Smooth muscle cell (in vitro differentiated cells): Measurements from ENCODE around the gene C3orf20. TPM values are rescaled to one million over a fixed set of nuclear protein-coding genes. Genes with fewer than 3 reads are reported as not detected.

Experiments used
- DNase-seq: peaks from one replicate; lab custom pipeline; 2025; ENCODE audit not compliant: unreplicated experiment; lab: John Stamatoyannopoulos, UW
- H2AFZ ChIP-seq: fragments of 200-600 bp; sonication (generic); 2 replicates; pipeline ENCODE4 v1.6.0; 2016; ENCODE audit warnings: antibody characterized with exemption, low read depth, mild to moderate bottlenecking
- H3F3A ChIP-seq: fragments of 200-600 bp; sonication (generic); 2 replicates; pipeline ENCODE4 v1.6.0; 2017; ENCODE audit warnings: antibody characterized with exemption, low read depth
- H3K27ac ChIP-seq: fragments of 200-600 bp; sonication (generic); 2 replicates; pipeline ENCODE4 v1.5.1; 2016; ENCODE audit warnings: low read depth, mild to moderate bottlenecking
- H3K27me3 ChIP-seq: fragments of 200-600 bp; sonication (generic); 2 replicates; pipeline ENCODE4 v1.6.1; 2016; ENCODE audit warnings: low read depth, mild to moderate bottlenecking
- H3K36me3 ChIP-seq: fragments of 200-600 bp; sonication (generic); 2 replicates; pipeline ENCODE4 v1.5.1; 2016; ENCODE audit warnings: low read depth
- H3K4me1 ChIP-seq: fragments of 200-600 bp; sonication (generic); 2 replicates; pipeline ENCODE4 v1.5.1; 2016; ENCODE audit warnings: low read depth
- H3K4me2 ChIP-seq: fragments of 200-600 bp; sonication (generic); 2 replicates; pipeline ENCODE4 v1.6.0; 2016; ENCODE audit warnings: mild to moderate bottlenecking
- H3K4me3 ChIP-seq: fragments of 200-600 bp; sonication (generic); 2 replicates; pipeline ENCODE4 v1.5.1; 2016; ENCODE audit warnings: mild to moderate bottlenecking
- H3K79me2 ChIP-seq: fragments of 200-600 bp; sonication (generic); 2 replicates; pipeline ENCODE4 v1.6.0; 2016; ENCODE audit warnings: low read depth, mild to moderate bottlenecking
- H3K9ac ChIP-seq: fragments of 200-600 bp; sonication (generic); 2 replicates; pipeline ENCODE4 v1.6.0; 2016; ENCODE audit warnings: low read depth
- H3K9me3 ChIP-seq: fragments of 200-600 bp; sonication (generic); replicated peaks from 2 replicates; pipeline ENCODE4 v1.5.1; 2016; ENCODE audit warnings: low read depth
- H4K20me1 ChIP-seq: fragments of 200-600 bp; sonication (generic); 2 replicates; pipeline ENCODE4 v1.6.0; 2016; ENCODE audit warnings: low read depth
- WGBS: methylation state at CpG from one replicate; pipeline ENCODE4 v1.1.7; 2016; ENCODE audit warnings: low lambda C conversion rate; 5-methylcytosine and 5-hydroxymethylcytosine counted together
- polyA plus RNA-seq: library from polyadenylated mRNA; unstranded; fragments of >200 nt; fragmentation: Nextera tagmentation; extraction: Ambion mirVana; gene quantifications from 2 replicates; pipeline ENCODE4 v1.2.1, GENCODE V29; 2016
- total RNA-seq: library from RNA; depleted of rRNA; stranded (reverse); fragments of >200 nt; gene quantifications from 2 replicates; pipeline ENCODE4 v1.2.3, GENCODE V29; 2014
- TF ChIP-seq, protein P1 (sequence below): fragments of 200-600 bp; sonication (generic); IDR thresholded peaks from 2 replicates; pipeline ENCODE4 v1.5.1; 2017; ENCODE audit warnings: borderline replicate concordance, mild to moderate bottlenecking, antibody characterized with exemption; ENCODE audit not compliant: insufficient read depth, poor library complexity, severe bottlenecking

Gene C3orf20
- total and polyA plus RNA-seq, 2 experiments from 2014 or later: not detected

DNA sequence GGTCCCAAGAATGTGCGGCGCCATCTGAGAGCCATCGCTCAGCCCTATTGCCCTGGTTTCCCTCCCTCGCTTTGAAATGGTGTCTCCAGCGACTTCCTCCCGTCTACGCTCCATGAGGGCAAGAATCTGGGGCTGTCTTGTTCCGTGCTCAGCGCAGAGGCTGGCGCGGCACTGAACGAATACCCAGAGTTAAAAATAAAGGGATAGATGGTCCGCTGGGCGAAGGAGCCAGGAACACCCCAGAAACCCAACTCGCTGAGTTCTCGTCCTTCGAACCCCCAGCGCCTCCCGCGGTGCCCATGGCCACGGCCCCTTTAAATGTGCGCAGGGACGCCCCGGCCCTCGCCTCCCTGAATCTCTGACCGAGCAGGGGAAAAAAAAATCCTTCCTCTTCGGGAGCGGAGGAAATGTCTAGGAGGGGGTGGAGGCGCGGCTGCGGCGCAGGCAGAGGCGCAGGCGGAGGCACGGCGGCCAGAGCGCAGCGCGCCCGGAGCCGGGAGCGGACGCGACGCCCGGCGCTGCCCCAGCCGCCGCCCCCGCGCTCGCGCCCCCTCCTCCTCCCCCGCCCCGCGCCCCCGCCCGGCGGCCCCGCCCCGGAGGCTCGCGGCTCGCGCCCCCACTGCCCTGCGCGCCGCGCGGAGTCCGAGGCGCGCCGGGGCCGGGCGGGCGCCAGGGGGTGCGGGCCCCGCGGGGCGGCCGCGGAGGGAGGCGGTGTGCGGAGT is 135.3 kb downstream of the C3orf20 start:
- Histone ChIP-seq H3K4me1 (peaks cover 9% of the 10 kb centered on the region), H3K4me2 (peak overlapping the region; percentile 85), H3K4me3 (peak overlapping the region; percentile 48), H3K9me3 (no peaks in the 10 kb centered on the region), H2AFZ (peak overlapping the region; percentile 77), H3F3A (no peaks in the 10 kb centered on the region), H3K27me3 (peaks cover 64% of the 10 kb centered on the region), H3K27ac (no peak overlapping the region), H3K36me3 (no peaks in the 10 kb centered on the region), H3K79me2 (no peaks in the 10 kb centered on the region), H4K20me1 (no peaks in the 10 kb centered on the region), H3K9ac (no peak overlapping the region)
- TF ChIP-seq, protein P1, sequence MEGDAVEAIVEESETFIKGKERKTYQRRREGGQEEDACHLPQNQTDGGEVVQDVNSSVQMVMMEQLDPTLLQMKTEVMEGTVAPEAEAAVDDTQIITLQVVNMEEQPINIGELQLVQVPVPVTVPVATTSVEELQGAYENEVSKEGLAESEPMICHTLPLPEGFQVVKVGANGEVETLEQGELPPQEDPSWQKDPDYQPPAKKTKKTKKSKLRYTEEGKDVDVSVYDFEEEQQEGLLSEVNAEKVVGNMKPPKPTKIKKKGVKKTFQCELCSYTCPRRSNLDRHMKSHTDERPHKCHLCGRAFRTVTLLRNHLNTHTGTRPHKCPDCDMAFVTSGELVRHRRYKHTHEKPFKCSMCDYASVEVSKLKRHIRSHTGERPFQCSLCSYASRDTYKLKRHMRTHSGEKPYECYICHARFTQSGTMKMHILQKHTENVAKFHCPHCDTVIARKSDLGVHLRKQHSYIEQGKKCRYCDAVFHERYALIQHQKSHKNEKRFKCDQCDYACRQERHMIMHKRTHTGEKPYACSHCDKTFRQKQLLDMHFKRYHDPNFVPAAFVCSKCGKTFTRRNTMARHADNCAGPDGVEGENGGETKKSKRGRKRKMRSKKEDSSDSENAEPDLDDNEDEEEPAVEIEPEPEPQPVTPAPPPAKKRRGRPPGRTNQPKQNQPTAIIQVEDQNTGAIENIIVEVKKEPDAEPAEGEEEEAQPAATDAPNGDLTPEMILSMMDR: no peak
- 7% methylated on average over 29 of the region's 85 CpGs for WGBS
- DNase-seq: no peak

DNA sequence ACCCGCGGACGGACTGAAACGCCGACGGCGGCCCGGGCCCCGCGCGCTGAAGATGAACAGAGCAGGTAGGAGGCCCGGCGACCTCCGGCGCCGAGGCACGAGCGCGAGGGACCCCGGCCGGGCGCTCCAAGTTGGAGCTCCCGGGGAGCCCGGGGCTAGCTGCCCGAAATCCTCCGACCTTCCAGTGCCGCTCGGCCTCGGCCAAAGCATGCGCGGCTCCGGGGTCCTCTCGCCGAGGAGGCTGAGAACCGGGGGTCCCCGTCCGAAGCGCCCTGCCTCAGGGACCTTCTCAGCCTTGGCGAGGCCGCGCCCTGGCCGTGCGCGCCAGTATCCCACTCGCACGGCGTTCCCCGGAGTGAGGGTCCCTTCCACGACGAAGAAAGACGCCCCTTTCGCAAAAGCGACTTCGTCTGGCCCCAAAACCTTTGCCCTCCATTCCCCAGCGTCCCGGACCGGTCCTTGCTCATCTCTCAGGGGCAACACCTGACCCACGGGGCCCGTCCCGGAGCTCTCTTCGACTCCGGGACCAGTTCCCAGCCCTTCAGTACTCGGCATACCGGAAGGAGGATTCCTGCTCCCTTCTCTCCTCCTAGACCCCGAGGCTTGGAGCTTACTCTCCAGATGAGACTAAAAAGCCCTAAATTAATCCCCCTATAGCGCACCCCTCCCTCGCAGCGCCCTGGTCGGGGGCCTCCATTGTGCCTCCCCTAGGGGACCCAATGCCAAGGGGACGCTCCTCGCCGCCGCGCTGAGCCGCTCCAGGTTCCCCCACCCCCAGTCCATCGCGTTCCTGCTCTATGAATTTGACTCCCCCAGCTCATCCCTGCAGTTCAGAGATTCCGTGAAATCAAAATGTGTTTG is 136.1 kb downstream of the C3orf20 start:
- H3K79me2 ChIP-seq: no peaks in the 10 kb centered on the region
- H2AFZ ChIP-seq: peak overlapping the region; percentile 30
- H3K9me3 ChIP-seq: no peaks in the 10 kb centered on the region
- H3K27ac ChIP-seq: no peak overlapping the region
- H3K4me1 ChIP-seq: peaks cover 9% of the 10 kb centered on the region
- H3K27me3 ChIP-seq: peaks cover 64% of the 10 kb centered on the region
- WGBS: 4% methylated on average over 48 of the region's 78 CpGs
- DNase-seq: no peak
- no peaks in the 10 kb centered on the region for H4K20me1 ChIP-seq
- H3K4me2 ChIP-seq: peak overlapping the region; percentile 83
- no peaks in the 10 kb centered on the region for H3K36me3 ChIP-seq
- no peaks in the 10 kb centered on the region for H3F3A ChIP-seq
- H3K9ac ChIP-seq: no peak overlapping the region
- H3K4me3 ChIP-seq: peak overlapping the region; percentile 41
- TF ChIP-seq, protein P1: no peak

GRCh38 chr3:14811684-14812083 is 136.7 kb downstream of the C3orf20 start:
- 51% methylated on average over 7 of the region's 7 CpGs for WGBS
- Histone ChIP-seq H3K4me3 (peak overlapping the region; percentile 41), H3K79me2 (no peaks in the 10 kb centered on the region), H3K27me3 (peaks cover 64% of the 10 kb centered on the region), H3F3A (no peaks in the 10 kb centered on the region), H4K20me1 (no peaks in the 10 kb centered on the region), H3K9ac (no peak overlapping the region), H3K4me2 (peak overlapping the region; percentile 83), H3K36me3 (no peaks in the 10 kb centered on the region), H3K27ac (no peak overlapping the region), H3K9me3 (no peaks in the 10 kb centered on the region), H3K4me1 (peaks cover 9% of the 10 kb centered on the region), H2AFZ (no peak overlapping the region)
- TF ChIP-seq, protein P1: no peak
- DNase-seq: no peak
